Renal pelvis (tissue), 12 donors: ENCODE measurements around the gene CATSPER1. TPM values are rescaled to one million over a fixed set of nuclear protein-coding genes. Genes with fewer than 3 reads are reported as not detected.

Experiments
- DNase-seq: peaks from one replicate; pipeline ENCODE4 v3.0.0-alpha.2; 2013
- long read RNA-seq, 16 experiments: transcript quantifications; one replicate each; lab custom pipeline, GENCODE V29; 2026
- polyA plus RNA-seq, 3 donors: library from polyadenylated mRNA; unstranded; fragments of 120-200 nt; gene quantifications; one replicate each; pipeline ENCODE4 v1.2.1, GENCODE V29; 2013; ENCODE audit not compliant: insufficient read length in 3 of 3

Gene CATSPER1
- not detected for polyA plus RNA-seq
- long read RNA-seq, donor 1 = 0 reads
- long read RNA-seq, donor 2 = 0 reads
- long read RNA-seq, donor 3 = 0 reads
- long read RNA-seq, donor 4, partial matches to known transcripts = 202 of 233 reads
- long read RNA-seq, donor 4, other reads (novel, unspliced or antisense) = 31 of 233 reads
- long read RNA-seq, donor 5 = 0 reads
- long read RNA-seq, donor 6 = 0 reads
- long read RNA-seq, donor 7, partial matches to known transcripts = 290 of 346 reads
- long read RNA-seq, donor 7, other reads (novel, unspliced or antisense) = 56 of 346 reads
- long read RNA-seq, donor 8 = 0 reads
- long read RNA-seq, donor 9 = 0 reads
- long read RNA-seq, donor 10 = 0 reads
- long read RNA-seq, donor 11 = 0 reads
- long read RNA-seq, donor 12 = 0 reads
- long read RNA-seq, donor 13 = 0 reads
- long read RNA-seq, donor 14 = 0 reads
- long read RNA-seq, donor 15 = 0 reads
- long read RNA-seq, donor 16 = 0 reads

GRCh38 chr11:66026017-66026529 lies at the start of gene CATSPER1:
Gene CATSPER1, minus strand, starts transcription at chr11:66026479. Its CDS starts 100 bp downstream, at chr11:66026379.
- no peak for DNase-seq

- no peak for DNase-seq
Observed at GRCh38 chr11:66075273-66075672, 49.0 kb upstream of the CATSPER1 start.

- no peak for DNase-seq
Observed at GRCh38 chr11:66073669-66074068, 47.4 kb upstream of the CATSPER1 start.

GRCh38 chr11:66072518-66072917 lies 46.2 kb upstream of the CATSPER1 start:
- no peak for DNase-seq

GRCh38 chr11:66072081-66072480 lies 45.8 kb upstream of the CATSPER1 start:
- DNase-seq = no peak

- no peak for DNase-seq
Observed at GRCh38 chr11:66071381-66071801, 45.1 kb upstream of the CATSPER1 start.

GRCh38 chr11:66070604-66071380 lies 44.5 kb upstream of the CATSPER1 start:
- DNase-seq = no peak

- DNase-seq = no peak
Observed at GRCh38 chr11:66069715-66070603, 43.7 kb upstream of the CATSPER1 start, which contains the start of gene PACS1. Gene PACS1, plus strand, starts transcription at chr11:66070272. Its CDS starts 215 bp downstream, at chr11:66070487.

- DNase-seq = no peak
Observed at GRCh38 chr11:66068923-66069714, 42.8 kb upstream of the CATSPER1 start.

- DNase-seq = peak; percentile 73
Observed at GRCh38 chr11:66068154-66068821, 42.0 kb upstream of the CATSPER1 start.

- DNase-seq = no peak
Observed at GRCh38 chr11:66067640-66068039, 41.4 kb upstream of the CATSPER1 start.

GRCh38 chr11:66066751-66067150 lies 40.5 kb upstream of the CATSPER1 start:
- no peak for DNase-seq

GRCh38 chr11:66064571-66064970 lies 38.3 kb upstream of the CATSPER1 start:
- DNase-seq = no peak

GRCh38 chr11:66063900-66064299 lies 37.6 kb upstream of the CATSPER1 start:
- no peak for DNase-seq

GRCh38 chr11:66062408-66062807 lies 36.1 kb upstream of the CATSPER1 start:
- DNase-seq = no peak

- no peak for DNase-seq
Observed at GRCh38 chr11:66061268-66061667, 35.0 kb upstream of the CATSPER1 start.

- DNase-seq = no peak
Observed at GRCh38 chr11:66059966-66060680, 33.8 kb upstream of the CATSPER1 start.

GRCh38 chr11:66056501-66056900 lies 30.2 kb upstream of the CATSPER1 start:
- no peak for DNase-seq

- no peak for DNase-seq
Observed at GRCh38 chr11:66055021-66055420, 28.7 kb upstream of the CATSPER1 start.

- no peak for DNase-seq
Observed at GRCh38 chr11:66052664-66052982, 26.3 kb upstream of the CATSPER1 start.
